Activated naive CD4-positive, alpha-beta T cell treated with anti-CD3 and anti-CD28 coated beads, Interleukin-2, amount 50 U/mL, for 72 hours (primary cell): ENCODE results near the gene PNO1. TPM values are rescaled to one million over a fixed set of nuclear protein-coding genes. Genes with fewer than 3 reads are reported as not detected.
"Not testable (repeated sequence)": the region's sequence is repeated elsewhere in the genome, so short reads cannot be mapped to it uniquely, and the experiment has no call there.

Experiments
- ATAC-seq, 2 donors: fragments of 150-1000 bp; cut with Tn5 transposase; 2 replicates each; pipeline ENCODE4 v1.10.0; 2021; ENCODE audit warnings: mild to moderate bottlenecking in 2 of 2, moderate library complexity in 2 of 2
- DNase-seq, 2 donors: peaks; one replicate each; pipeline ENCODE4 v3.0.0; 2021 to 2022; ENCODE audit warnings: low spot score in 2 of 2
- H3K27ac Mint-ChIP-seq, 2 donors: one replicate each; pipeline ENCODE4 v1.8.0; 2022; ENCODE audit warnings: mild to moderate bottlenecking in 2 of 2, mixed read lengths in 2 of 2
- H3K36me3 Mint-ChIP-seq, 2 donors: one replicate each; pipeline ENCODE4 v1.8.0; 2022; ENCODE audit warnings: mixed read lengths in 2 of 2
- H3K9me3 Mint-ChIP-seq, 2 donors: one replicate each; pipeline ENCODE4 v1.8.0; 2022; ENCODE audit warnings: mixed read lengths in 2 of 2
- total RNA-seq, 2 donors: library from RNA; stranded (reverse); gene quantifications; one replicate each; pipeline ENCODE4 v1.2.3, GENCODE V29; 2022

PNO1 gene
- total RNA-seq, result 10 to 100 TPM; 15.7 to 17.9 TPM

- no peaks in the 10 kb centered on the region for H3K9me3 Mint-ChIP-seq
- peak within 1 kb of the TSS; percentile 96 to 100 for H3K27ac Mint-ChIP-seq
- DNase-seq (peak; percentile 95), ATAC-seq (peak; percentile 96 to 97)
- peaks cover 29 to 32% of the 10 kb centered on the region in 2 donors for H3K36me3 Mint-ChIP-seq
Measured at GRCh38 chr2:68157402-68158133, at the start of gene PNO1. Gene PNO1 (plus strand): TSS chr2:68157888. CDS start chr2:68157935, 47 bp downstream.

GRCh38 chr2:68108120-68108519, 49.6 kb upstream of the PNO1 start:
- Mint-ChIP-seq H3K9me3 (peaks cover 12% of the 10 kb centered on the region in 2 donors), H3K27ac (no peak overlapping the region), H3K36me3 (peaks cover 9 to 12% of the 10 kb centered on the region in 2 donors)
- DNase-seq (no peak), ATAC-seq (no peak)

GRCh38 chr2:68110102-68110501, 47.6 kb upstream of the PNO1 start:
- Mint-ChIP-seq H3K9me3 (peaks cover 12% of the 10 kb centered on the region in 2 donors), H3K27ac (no peak overlapping the region), H3K36me3 (peaks cover 9 to 12% of the 10 kb centered on the region in 2 donors)
- ATAC-seq (no peak), DNase-seq (no peak)

- DNase-seq, result no peak
- Mint-ChIP-seq H3K9me3 (no peaks in the 10 kb centered on the region), H3K36me3 (no peaks in the 10 kb centered on the region), H3K27ac (no peak overlapping the region)
- ATAC-seq, result no peak
Measured at GRCh38 chr2:68115965-68116364, 41.7 kb upstream of the PNO1 start.

- DNase-seq, H3K9me3 Mint-ChIP-seq, H3K27ac Mint-ChIP-seq, ATAC-seq, H3K36me3 Mint-ChIP-seq: not testable (repeated sequence)
Measured at GRCh38 chr2:68117922-68118321, 39.8 kb upstream of the PNO1 start.

- DNase-seq (no peak), ATAC-seq (no peak)
- no peaks in the 10 kb centered on the region for H3K9me3 Mint-ChIP-seq
- no peaks in the 10 kb centered on the region for H3K36me3 Mint-ChIP-seq
- no peak overlapping the region for H3K27ac Mint-ChIP-seq
Measured at GRCh38 chr2:68118816-68119215, 38.9 kb upstream of the PNO1 start.

GRCh38 chr2:68119504-68119903, 38.2 kb upstream of the PNO1 start:
- no peak for ATAC-seq
- H3K27ac Mint-ChIP-seq, result no peak overlapping the region
- H3K36me3 Mint-ChIP-seq, result no peaks in the 10 kb centered on the region

GRCh38 chr2:68121873-68122679, 35.6 kb upstream of the PNO1 start:
- H3K27ac Mint-ChIP-seq, result no peak overlapping the region
- peak; percentile 59 to 61 for ATAC-seq

More at GRCh38 chr2:68119504-68119903, 38.2 kb upstream of the PNO1 start:
- no peak for DNase-seq
- no peaks in the 10 kb centered on the region for H3K9me3 Mint-ChIP-seq

GRCh38 chr2:68122680-68122964, 35.1 kb upstream of the PNO1 start:
- no peak for DNase-seq
- no peaks in the 10 kb centered on the region for H3K9me3 Mint-ChIP-seq
- ATAC-seq, result no peak
- no peak overlapping the region for H3K27ac Mint-ChIP-seq
- H3K36me3 Mint-ChIP-seq, result no peaks in the 10 kb centered on the region

More at GRCh38 chr2:68121873-68122679, 35.6 kb upstream of the PNO1 start:
- Mint-ChIP-seq H3K36me3 (no peaks in the 10 kb centered on the region), H3K9me3 (no peaks in the 10 kb centered on the region)
- DNase-seq, result peak; percentile 66 to 79

- H3K9me3 Mint-ChIP-seq, result no peaks in the 10 kb centered on the region
- no peak for ATAC-seq
- DNase-seq, result no peak
- no peaks in the 10 kb centered on the region for H3K36me3 Mint-ChIP-seq
- H3K27ac Mint-ChIP-seq, result no peak overlapping the region
Measured at GRCh38 chr2:68124321-68124720, 33.4 kb upstream of the PNO1 start.

- no peak for DNase-seq
- H3K36me3 Mint-ChIP-seq, result no peaks in the 10 kb centered on the region
- no peaks in the 10 kb centered on the region for H3K9me3 Mint-ChIP-seq
- ATAC-seq, result no peak
- no peak overlapping the region for H3K27ac Mint-ChIP-seq
Measured at GRCh38 chr2:68125821-68126220, 31.9 kb upstream of the PNO1 start.

- Mint-ChIP-seq H3K27ac (no peak overlapping the region), H3K36me3 (no peaks in the 10 kb centered on the region), H3K9me3 (no peaks in the 10 kb centered on the region)
- DNase-seq (no peak), ATAC-seq (no peak)
Measured at GRCh38 chr2:68126561-68126960, 31.1 kb upstream of the PNO1 start.

GRCh38 chr2:68127358-68128242, 30.1 kb upstream of the PNO1 start:
- no peaks in the 10 kb centered on the region for H3K9me3 Mint-ChIP-seq
- no peak overlapping the region for H3K27ac Mint-ChIP-seq
- ATAC-seq (no peak), DNase-seq (no peak)
- no peaks in the 10 kb centered on the region for H3K36me3 Mint-ChIP-seq

GRCh38 chr2:68134120-68134519, 23.6 kb upstream of the PNO1 start:
- H3K9me3 Mint-ChIP-seq, result no peaks in the 10 kb centered on the region
- no peaks in the 10 kb centered on the region for H3K36me3 Mint-ChIP-seq
- ATAC-seq, result no peak

GRCh38 chr2:68134554-68134953, 23.1 kb upstream of the PNO1 start:
- no peaks in the 10 kb centered on the region for H3K36me3 Mint-ChIP-seq
- ATAC-seq (no peak), DNase-seq (no peak)
- no peaks in the 10 kb centered on the region for H3K9me3 Mint-ChIP-seq
- H3K27ac Mint-ChIP-seq, result no peak overlapping the region

More at GRCh38 chr2:68134120-68134519, 23.6 kb upstream of the PNO1 start:
- DNase-seq, result no peak
- no peak overlapping the region for H3K27ac Mint-ChIP-seq

GRCh38 chr2:68135448-68136320, 22.0 kb upstream of the PNO1 start:
- no peak for ATAC-seq
- DNase-seq, result no peak
- no peaks in the 10 kb centered on the region for H3K9me3 Mint-ChIP-seq
- no peak overlapping the region for H3K27ac Mint-ChIP-seq
- H3K36me3 Mint-ChIP-seq, result no peaks in the 10 kb centered on the region
